ENCODE measurements around the gene LIAS.
"Not testable (repeated sequence)": the region's sequence is repeated elsewhere in the genome, so short reads cannot be mapped to it uniquely, and the experiment has no call there.

DNA sequence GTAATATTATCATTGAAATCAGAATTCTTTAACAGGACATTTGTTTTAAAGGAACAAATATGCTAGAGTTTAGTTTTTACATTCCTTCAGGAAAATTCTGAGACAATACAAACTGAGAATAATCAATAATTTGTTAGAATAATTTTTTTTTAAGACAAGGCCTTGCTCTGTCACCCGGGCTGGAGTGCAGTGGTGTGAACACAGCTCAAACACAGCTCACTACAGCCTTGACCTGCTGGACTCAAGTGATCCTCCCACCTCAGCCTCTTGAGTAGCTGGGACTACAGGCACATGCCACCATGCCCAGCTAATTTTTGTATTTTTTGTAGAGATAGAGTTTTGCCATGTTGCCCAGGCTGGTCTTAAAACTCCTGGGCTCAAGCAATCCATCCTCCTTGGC, 33.6 kb upstream of the LIAS start:
- TF ChIP-seq, protein P1, sequence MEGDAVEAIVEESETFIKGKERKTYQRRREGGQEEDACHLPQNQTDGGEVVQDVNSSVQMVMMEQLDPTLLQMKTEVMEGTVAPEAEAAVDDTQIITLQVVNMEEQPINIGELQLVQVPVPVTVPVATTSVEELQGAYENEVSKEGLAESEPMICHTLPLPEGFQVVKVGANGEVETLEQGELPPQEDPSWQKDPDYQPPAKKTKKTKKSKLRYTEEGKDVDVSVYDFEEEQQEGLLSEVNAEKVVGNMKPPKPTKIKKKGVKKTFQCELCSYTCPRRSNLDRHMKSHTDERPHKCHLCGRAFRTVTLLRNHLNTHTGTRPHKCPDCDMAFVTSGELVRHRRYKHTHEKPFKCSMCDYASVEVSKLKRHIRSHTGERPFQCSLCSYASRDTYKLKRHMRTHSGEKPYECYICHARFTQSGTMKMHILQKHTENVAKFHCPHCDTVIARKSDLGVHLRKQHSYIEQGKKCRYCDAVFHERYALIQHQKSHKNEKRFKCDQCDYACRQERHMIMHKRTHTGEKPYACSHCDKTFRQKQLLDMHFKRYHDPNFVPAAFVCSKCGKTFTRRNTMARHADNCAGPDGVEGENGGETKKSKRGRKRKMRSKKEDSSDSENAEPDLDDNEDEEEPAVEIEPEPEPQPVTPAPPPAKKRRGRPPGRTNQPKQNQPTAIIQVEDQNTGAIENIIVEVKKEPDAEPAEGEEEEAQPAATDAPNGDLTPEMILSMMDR (conservative IDR thresholded peaks at IDR 0.05; ENCODE audit: low read depth, low read length), result not testable (repeated sequence)
- not testable (repeated sequence) for TF ChIP-seq EZH2 (IDR thresholded peaks at IDR 0.05; ENCODE audit: low read length, unreplicated experiment); EZH2phosphoT487 (IDR thresholded peaks at IDR 0.05; ENCODE audit: borderline replicate concordance, low read length)
